KBM-7 (cell line): ENCODE measurements around the gene MRTFB.
"Not testable (repeated sequence)": the region's sequence is repeated elsewhere in the genome, so short reads cannot be mapped to it uniquely, and the experiment has no call there.

ENCODE experiments used
- DNase-seq: peaks from one replicate; pipeline ENCODE4 v3.0.0-alpha.2; 2015
- in situ Hi-C: fragments of 300-500 bp; cut with MboI; formaldehyde crosslinking; loops from 2 replicates; pipeline ENCODE4 v1.14.3; 2020; ENCODE audit warnings: low sequenced_read_pairs, low pct_unique_long_range_greater_than_20kb, mixed read lengths

The MRTFB gene, protein sequence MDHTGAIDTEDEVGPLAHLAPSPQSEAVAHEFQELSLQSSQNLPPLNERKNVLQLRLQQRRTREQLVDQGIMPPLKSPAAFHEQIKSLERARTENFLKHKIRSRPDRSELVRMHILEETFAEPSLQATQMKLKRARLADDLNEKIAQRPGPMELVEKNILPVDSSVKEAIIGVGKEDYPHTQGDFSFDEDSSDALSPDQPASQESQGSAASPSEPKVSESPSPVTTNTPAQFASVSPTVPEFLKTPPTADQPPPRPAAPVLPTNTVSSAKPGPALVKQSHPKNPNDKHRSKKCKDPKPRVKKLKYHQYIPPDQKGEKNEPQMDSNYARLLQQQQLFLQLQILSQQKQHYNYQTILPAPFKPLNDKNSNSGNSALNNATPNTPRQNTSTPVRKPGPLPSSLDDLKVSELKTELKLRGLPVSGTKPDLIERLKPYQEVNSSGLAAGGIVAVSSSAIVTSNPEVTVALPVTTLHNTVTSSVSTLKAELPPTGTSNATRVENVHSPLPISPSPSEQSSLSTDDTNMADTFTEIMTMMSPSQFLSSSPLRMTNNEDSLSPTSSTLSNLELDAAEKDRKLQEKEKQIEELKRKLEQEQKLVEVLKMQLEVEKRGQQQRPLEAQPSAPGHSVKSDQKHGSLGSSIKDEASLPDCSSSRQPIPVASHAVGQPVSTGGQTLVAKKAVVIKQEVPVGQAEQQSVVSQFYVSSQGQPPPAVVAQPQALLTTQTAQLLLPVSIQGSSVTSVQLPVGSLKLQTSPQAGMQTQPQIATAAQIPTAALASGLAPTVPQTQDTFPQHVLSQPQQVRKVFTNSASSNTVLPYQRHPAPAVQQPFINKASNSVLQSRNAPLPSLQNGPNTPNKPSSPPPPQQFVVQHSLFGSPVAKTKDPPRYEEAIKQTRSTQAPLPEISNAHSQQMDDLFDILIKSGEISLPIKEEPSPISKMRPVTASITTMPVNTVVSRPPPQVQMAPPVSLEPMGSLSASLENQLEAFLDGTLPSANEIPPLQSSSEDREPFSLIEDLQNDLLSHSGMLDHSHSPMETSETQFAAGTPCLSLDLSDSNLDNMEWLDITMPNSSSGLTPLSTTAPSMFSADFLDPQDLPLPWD

DNA sequence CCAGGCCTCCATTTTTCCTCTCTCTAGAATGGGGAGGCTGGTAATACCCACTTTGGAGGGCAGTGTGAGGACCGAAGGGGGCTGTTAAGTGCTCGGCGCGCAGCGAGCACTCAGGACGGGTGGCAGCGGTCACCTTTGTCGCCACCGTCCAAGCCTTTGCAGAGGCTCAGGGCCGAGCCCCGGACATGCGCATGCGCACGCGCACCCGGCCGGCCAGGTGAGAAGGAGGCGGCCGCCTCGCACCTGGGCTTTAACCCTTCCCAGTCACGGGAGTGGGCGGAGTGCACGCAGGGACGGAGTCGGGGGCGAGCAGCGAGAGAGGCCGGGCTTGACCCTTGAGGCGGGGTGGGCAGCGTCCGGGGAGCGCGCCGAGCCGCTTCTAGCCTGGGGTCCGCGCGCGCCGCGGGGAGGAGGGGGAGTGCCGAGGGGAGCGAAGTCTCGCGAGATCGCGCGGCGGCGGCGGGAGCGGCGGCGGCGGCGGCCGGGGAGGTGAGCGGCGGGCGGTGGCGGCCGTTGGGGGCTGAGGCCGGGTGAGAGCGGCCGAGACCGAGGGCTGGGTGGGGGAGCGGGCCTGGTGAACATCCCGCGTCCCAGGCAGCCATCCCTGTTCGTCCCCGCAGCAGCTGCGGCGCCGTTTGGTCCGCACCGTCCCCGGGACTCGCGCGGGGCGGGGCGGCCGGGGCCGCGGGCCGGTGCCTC, at the start of gene MRTFB:
TSS of gene MRTFB (plus strand) at position 443 of the 699 bp plus-strand sequence. CDS start 69,288 bp downstream, outside the sequence.
- in situ Hi-C loops = no loop called here
- peak; percentile 72 for DNase-seq

DNA sequence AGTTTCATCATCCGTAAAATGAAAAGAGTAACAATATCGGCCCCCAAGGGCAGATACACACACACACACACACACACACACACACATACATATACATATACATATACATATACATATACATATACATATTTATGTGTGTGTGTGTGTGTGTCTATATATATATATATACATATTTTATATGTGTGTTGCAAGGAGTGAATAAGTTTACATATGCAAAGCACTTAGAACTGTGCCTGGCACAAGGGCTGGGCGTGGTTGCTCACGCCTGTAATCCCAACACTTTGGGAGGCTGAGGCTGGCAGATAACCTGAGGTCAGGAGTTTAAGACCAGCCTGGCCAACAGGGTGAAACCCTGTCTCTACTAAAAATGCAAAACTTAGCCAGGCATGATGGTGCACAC, 47.6 kb upstream of the MRTFB start:
- DNase-seq, in situ Hi-C loops: not testable (repeated sequence)

DNA sequence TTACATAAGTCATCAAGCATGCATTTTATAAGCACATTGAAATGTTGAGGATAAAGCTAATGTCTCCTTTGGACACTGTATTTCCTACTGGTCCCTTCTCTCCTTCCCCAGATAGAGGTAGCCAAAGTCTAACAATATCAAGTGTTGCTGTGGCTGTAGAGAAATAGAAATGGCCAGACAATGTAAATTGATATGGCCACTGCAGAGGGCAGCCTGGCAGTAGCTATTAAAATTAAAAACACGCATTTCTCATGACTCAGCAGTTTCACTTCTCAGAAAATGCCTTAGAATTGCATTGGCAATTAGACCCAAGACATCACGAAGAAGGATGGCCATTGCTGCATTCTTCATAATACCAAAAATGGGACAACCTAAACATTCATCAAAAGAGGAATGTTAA, 46.8 kb upstream of the MRTFB start:
- no peak for DNase-seq
- in situ Hi-C loops = no loop called here

DNA sequence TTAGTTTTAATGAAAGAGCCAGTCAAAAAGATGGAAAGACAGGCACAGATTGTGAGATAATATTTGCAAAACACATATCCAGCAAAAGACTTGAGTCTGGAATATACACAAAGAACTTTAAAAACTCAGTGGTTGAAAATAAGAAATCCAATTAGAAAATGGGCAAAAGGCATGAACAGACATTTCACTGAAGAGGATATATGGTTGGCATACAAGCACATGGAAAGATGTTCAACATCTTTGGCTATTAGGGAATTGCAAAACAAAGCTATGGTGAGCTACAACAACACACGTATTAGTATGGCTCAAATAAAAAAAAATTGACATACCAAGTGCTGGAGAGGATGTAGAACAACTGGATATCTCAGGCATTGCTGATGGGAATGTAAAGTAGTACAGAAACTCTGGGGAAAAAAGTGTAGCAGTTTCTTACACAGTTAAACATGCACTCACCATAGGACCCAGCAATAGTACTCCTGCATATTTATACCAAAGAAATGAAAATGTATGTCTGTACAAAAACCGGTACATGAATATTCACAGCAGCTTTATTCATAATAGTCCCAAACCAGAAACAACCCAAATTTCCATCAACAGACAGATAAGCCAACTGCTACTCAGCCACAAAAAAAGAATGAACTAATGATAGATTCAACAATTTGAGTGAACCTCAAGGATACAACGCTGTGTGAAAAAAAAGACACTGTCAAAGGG, 44.4 kb upstream of the MRTFB start:
- in situ Hi-C loops = no loop called here
- DNase-seq = no peak

DNA sequence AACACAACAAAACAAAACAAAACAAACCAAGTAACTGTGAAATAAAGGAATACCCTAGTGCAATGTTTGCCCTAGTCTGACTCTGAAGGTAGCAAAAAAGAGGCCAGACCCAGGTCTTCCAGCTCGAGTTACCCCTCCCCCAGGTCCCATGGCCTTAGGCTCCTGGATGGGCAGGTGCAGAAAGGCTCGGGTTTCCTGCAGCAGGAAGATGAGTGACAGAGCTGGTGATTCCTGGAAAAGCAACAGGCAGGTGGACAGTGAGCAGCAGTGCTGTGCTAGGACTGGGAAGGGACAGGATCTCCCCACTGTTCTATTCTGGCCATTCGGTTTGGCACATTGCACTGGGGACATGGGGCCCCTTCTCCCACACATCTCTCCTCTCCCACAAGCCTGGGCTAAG, 42.9 kb upstream of the MRTFB start:
- DNase-seq = no peak
- in situ Hi-C loops = no loop called here

DNA sequence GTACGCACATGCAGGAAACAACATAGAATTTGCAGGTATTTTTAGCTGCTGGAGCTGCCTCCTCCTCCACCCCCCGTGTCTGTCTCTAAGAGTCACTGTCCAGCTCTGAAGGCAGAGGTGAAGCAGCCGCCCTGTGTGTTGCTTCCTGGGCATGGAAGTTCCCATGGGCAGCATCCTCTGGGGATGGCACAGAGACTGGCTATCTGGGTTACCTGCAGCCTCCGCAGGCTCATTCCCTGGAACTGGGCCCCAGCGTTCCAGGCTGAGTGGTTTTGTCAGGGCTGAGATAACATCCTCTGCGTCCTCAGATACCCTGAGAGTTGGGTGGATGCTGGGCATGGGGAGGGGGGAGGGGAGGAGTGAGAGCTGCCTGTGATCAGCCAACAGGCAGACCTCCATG, 41.5 kb upstream of the MRTFB start:
- DNase-seq = no peak
- in situ Hi-C loops = no loop called here

DNA sequence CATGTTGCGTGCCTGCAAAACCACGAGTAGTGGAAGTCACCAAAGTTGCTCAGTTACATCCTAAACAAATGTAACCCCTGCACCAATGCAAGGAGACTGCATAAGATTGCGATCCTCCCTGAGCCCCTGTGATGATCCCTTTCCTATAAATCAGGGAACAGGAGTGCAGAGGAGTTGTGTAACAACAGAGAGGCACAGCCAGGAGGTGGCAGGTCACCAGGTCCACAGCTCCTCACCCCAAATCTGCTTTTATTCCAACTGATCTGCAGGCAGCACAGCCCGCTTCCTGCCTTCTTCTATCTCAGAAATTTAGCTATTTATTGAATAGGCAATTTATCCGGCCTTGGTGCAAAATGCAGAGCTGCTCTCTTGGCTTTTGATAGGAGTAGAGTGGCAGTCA, 36.0 kb upstream of the MRTFB start:
- in situ Hi-C loops = no loop called here
- no peak for DNase-seq

DNA sequence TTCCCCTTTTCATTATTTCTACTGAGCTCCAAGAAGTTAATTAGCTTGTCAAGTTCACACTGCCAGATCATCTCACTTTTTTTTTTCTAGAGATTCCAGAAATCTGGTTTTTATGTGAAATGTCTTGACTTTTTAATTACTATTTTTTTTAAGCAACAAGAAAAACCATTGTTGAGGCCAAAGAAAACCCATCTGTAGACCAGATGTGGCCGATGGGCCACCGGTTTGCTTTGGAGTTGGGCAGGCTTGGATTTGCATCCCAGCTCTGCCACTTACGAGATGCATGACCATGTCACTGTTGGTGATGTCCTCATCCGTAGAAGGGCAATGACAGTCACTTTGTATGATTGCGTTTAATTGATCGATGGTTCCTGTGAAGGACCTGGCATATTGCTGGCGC, 34.2 kb upstream of the MRTFB start:
- in situ Hi-C loops = no loop called here
- no peak for DNase-seq

DNA sequence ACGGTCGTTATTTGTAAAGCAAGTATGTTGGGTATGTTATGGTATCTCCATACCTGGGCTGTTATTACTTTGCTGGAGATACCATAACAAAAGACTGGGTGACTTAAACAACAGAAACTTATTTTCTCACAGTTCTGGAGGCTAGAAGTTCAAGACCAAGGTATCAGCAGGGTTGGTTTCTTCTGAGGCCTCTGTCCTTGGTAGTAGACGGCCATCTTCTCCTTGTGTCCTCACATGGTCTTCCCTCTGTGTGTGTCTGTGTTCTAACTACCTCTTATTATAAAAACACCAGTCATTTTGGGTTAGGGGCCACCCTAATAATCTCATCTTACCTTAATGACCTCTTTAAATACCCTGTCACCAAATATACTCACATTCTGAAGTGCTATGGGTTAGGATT, 33.2 kb upstream of the MRTFB start:
- in situ Hi-C loops = no loop called here
- DNase-seq = no peak

DNA sequence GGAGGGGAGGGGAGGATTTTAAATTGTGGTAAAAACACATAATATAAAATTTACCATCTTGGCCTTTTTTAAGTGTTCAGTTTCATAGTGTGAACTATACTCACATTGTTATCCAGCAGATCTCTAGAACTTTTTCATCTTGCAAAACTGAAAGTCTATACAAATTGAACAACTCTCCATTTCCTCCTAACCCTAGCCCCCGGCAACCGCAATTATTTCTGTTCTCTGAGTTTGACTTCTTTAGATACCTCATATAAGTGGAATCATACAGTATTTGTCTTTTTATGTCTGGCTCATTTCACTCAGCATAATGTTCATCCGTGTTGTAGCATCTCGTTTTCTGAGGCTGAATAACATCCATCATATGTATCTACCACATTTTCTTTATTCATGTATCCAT, 30.0 kb upstream of the MRTFB start:
- in situ Hi-C loops = no loop called here
- no peak for DNase-seq

DNA sequence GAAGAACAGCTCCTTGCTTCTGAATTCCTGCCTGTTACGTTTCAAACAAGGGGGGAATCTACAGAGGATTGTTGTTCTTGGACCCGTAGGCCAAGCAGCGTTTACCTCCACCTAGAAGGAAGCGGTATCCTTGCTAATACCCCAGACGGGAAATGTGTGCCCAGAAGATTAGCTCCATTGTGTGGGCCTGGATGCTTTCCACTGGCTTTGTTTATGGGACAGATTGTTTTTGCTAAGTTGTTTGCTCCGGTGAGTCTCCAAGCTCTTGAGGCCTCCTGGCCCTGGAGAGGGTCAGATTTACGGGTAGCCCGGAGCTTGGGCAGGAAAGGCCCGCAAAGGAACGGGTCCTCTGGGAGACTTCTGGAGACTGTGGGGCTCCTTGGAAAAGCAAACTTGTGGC, 28.4 kb upstream of the MRTFB start:
- in situ Hi-C loops = no loop called here
- DNase-seq = no peak

DNA sequence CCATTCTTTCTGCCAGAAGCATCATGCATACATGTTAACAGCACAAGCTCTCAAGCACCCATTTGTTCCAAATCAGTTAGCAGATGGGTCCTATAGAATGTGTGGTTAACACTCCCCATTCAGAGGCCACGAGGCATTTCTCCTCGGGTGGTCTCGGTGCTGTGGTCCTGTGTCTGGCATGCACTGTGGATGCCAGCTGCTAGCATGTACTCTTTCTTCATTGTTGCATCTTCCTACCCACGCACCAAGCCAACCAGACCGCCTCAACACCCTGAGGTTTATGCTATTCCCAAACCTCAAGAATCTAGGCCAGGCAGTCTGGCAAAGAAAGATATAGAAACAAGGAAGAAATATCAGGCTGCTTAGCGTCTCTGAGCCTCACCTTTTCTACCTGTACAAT, 27.8 kb upstream of the MRTFB start:
- in situ Hi-C loops = no loop called here
- DNase-seq = no peak

DNA sequence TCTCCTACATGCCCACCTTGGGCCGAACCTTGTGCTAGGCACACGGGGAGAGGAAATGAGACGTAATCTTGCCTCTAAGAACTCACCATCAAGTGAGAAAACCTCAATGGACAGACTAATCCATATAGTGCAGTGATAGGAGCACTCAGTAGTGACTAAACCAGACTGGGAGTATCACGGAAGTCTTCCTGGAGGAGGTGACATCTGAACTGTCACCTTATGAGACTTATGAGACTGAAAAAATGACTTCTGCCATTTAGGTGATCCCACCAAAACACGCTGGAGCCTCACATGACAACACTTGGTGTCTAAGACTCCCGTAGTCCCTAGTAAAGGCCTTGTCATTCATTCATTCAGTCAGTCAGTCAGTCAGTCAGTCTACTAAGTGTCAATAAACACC, 27.3 kb upstream of the MRTFB start:
- in situ Hi-C loops = no loop called here
- no peak for DNase-seq

DNA sequence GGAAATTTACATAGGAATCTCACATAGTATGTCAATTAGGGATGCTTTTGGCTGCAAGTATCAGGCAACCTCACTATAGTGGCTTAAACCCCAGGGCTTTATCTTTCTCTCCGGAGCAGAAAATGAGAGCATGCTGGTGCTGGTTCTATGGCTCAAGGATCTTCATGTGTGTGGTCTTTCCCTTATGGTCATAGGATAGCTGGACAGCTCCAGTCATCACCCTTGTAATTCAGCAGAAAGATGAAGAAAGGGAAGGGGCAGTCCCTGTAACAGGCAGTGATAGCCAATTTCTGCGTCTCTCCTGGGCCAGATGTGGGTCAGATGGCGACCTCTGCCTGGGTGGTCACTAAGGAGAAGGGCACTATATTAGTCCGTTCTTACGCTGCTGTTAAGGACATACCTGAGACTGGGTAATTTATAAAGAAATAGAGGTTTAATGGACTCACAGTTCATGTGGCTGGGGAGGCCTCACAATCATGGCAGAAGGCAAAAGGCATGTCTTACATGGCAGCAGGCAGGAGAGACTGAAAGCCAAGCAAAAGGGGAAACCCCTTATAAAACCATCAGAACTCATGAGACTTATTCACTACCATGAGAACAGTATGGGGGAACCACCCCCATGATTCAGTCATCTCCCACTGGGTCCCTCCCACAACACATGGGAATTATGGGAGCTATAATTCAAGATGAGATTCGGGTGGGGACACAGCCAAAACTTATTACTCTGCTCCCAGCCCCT, 23.8 kb upstream of the MRTFB start:
- DNase-seq, in situ Hi-C loops: not testable (repeated sequence)

DNA sequence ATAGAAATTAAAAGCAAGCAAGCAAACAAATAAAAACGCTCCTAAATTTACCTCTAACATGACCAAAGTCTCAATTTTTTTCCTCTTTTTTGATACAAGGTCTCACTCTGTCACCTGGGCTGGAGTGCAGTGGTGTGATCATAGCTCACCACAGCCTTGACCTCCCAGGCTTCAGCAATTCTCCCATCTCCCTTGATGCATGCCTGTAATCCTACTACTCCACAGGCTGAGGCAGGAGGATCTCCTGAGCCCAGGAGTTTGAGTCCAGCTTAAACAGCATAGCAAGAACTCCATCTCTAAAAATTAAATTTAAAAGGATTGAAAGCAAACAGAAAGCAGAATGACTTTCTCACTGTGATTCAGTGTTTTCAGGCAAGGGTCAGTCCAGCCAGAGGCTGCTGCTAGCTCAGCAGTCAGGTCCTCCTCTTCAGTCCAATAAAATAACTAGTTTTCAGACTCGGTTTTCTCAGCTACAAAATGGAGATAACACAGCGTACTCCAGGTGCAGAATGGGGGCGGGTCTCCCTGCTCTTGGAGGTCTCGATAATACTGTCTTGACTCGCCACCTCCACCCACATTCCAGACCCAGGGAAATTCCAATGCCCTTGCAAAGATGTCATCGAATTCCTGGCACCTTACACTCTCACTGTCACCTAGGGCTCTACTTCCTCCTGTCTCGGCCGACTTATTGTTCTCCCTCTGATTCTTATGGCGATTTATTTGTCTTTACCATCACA, 20.7 kb upstream of the MRTFB start:
- in situ Hi-C loops = no loop called here
- no peak for DNase-seq

DNA sequence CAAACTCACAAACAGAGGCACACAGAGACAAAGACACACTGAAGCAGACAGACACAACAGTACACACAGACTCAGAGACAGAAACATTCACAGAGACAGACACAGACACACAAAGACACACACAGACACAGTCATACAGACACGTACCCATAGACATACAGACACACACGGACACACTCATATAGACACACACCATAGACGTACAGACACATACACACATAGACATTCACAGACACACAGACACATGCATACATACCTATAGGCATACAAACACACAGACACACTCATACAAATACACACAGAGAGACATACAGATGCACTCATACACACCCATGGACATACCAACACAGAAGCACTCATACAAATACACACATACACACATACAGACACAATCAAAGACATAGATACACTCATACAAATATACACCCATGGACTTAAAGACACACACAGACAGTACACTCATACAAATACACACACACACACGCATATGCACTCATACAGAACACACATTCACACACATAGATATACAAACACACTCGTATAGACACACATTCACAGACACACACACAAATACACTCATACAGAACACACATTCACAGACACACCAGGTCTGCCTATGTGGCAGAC, 19.9 kb upstream of the MRTFB start:
- in situ Hi-C loops = no loop called here
- no peak for DNase-seq

DNA sequence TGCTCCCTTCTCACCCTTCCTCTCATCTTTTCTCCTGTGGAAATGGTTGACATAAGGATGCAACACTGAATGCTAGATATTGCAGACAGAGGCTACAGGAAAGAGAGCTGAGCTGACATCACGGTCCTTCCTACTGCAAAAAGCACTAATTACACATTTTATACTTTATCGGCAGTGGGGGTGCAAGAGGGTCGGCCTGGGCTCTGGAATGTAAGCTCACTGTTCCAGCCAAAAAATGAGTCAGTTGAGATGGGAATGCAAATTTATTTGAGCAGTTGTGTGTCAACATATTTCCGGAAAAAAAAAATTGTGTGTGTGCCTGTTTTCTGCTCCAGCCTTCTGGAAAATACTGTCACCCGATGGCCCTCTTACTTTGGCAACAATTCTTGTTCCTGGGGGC, 14.1 kb upstream of the MRTFB start:
- no peak for DNase-seq
- in situ Hi-C loops = no loop called here
